Thyroid gland (tissue), 4 donors: Measurements from ENCODE around the gene HEG1.

Experiments
- POLR2A ChIP-seq, 2 donors: fragments of 450-650 bp; IDR thresholded peaks; one replicate each; pipeline ENCODE4 v1.6.1; 2017; ENCODE audit warnings: antibody characterized with exemption in 2 of 2, mild to moderate bottlenecking in 2 of 2, moderate library complexity in 1 of 2
- TF ChIP-seq, protein P1 (sequence below), 6 experiments: fragments of 200-600 bp in 3 of 6; fragments of 450-650 bp in 3 of 6; sonication (generic) in 3 of 6; IDR thresholded peaks; one replicate each; pipeline ENCODE4 v1.5.1; 2016 to 2019; ENCODE audit warnings: antibody characterized with exemption in 6 of 6, mild to moderate bottlenecking in 2 of 6, inconsistent platforms in 1 of 6, moderate library complexity in 1 of 6

DNA sequence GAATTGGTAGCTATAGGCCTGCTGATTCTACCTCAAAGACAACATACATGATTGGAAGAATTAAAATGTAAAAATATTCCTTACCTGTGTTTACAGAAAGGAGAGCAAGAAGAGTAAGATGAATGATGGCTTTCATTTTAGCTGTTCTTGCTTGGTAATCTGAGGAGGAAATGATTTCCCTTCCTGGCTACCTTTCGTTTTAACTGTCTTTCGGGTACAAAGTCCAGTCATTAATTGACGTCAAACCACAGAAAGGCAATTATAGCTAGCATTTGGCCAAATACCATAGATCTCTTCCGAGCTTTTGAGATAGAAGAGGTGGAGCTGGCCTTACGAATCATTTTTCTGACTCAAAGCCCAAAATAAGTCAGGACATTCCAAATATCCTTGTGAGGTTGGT is 121.2 kb downstream of the HEG1 start, which contains the start of gene MUC13:
- TF ChIP-seq, protein P1, sequence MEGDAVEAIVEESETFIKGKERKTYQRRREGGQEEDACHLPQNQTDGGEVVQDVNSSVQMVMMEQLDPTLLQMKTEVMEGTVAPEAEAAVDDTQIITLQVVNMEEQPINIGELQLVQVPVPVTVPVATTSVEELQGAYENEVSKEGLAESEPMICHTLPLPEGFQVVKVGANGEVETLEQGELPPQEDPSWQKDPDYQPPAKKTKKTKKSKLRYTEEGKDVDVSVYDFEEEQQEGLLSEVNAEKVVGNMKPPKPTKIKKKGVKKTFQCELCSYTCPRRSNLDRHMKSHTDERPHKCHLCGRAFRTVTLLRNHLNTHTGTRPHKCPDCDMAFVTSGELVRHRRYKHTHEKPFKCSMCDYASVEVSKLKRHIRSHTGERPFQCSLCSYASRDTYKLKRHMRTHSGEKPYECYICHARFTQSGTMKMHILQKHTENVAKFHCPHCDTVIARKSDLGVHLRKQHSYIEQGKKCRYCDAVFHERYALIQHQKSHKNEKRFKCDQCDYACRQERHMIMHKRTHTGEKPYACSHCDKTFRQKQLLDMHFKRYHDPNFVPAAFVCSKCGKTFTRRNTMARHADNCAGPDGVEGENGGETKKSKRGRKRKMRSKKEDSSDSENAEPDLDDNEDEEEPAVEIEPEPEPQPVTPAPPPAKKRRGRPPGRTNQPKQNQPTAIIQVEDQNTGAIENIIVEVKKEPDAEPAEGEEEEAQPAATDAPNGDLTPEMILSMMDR (IDR thresholded peaks at IDR 0.05): no peak
- no peak for TF ChIP-seq POLR2A (IDR thresholded peaks at IDR 0.05)
